ENCODE measurements around the gene CRIP1.

DNA sequence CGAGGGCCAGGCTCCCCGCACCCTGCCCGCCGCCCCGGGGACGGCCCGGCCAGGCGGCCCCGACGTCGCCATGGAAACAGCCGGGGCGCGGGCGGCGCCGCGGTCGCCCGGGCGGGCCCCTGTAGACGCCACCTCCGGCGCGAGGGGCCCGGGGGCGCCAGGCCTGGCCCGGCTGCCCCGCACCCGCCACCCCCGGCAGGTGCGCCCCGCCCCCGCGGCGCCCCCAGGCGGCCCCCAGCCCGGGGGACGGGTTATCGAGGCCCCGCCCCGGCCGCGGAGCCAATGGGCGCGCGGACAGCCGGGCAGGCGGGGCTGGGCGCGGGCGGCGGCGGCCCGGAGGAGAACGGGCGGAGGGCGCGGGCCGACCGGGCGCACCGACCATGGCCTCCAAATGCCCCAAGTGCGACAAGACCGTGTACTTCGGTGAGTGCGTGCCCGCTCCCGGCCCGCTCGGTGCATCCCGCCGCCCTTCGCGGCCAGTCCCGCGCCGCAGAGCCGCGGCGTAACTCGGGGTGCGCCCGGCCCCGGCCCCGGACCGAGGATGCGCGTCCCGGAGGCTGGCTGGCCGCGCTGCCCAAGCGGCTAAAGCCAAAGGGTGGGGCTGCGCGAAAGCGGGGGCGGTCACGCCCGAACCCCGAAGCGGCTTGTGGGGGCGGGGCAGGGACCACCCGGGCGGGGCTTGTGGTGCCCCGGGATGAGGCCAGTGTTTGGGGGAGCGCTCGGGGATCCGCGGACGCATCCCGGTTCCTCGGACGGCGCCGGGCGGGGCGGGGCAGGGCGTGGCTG lies 12.0 kb upstream of the CRIP1 start, which contains the start of gene CRIP2:
- no peak for TF ChIP-seq POLR2AphosphoS5 (IDR thresholded peaks at IDR 0.05; ENCODE audit: insufficient read depth, low read depth, low read length)
- peak; percentile 54 for TF ChIP-seq POLR2A (IDR thresholded peaks at IDR 0.05; ENCODE audit: low read depth, low read length)
- TF ChIP-seq, protein P1, sequence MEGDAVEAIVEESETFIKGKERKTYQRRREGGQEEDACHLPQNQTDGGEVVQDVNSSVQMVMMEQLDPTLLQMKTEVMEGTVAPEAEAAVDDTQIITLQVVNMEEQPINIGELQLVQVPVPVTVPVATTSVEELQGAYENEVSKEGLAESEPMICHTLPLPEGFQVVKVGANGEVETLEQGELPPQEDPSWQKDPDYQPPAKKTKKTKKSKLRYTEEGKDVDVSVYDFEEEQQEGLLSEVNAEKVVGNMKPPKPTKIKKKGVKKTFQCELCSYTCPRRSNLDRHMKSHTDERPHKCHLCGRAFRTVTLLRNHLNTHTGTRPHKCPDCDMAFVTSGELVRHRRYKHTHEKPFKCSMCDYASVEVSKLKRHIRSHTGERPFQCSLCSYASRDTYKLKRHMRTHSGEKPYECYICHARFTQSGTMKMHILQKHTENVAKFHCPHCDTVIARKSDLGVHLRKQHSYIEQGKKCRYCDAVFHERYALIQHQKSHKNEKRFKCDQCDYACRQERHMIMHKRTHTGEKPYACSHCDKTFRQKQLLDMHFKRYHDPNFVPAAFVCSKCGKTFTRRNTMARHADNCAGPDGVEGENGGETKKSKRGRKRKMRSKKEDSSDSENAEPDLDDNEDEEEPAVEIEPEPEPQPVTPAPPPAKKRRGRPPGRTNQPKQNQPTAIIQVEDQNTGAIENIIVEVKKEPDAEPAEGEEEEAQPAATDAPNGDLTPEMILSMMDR (IDR thresholded peaks at IDR 0.05; ENCODE audit: extremely low read depth in 1 of 2, insufficient read depth in 1 of 2, low read depth in 1 of 2, low read length in 2 of 2): no peak
- TF ChIP-seq EZH2 (IDR thresholded peaks at IDR 0.05; ENCODE audit: borderline replicate concordance, low read depth, low read length, severe bottlenecking): no peak

Data from endothelial cell of umbilical vein (primary cell).